ENCODE measurements around the gene RASSF5.

RASSF5 gene

DNA sequence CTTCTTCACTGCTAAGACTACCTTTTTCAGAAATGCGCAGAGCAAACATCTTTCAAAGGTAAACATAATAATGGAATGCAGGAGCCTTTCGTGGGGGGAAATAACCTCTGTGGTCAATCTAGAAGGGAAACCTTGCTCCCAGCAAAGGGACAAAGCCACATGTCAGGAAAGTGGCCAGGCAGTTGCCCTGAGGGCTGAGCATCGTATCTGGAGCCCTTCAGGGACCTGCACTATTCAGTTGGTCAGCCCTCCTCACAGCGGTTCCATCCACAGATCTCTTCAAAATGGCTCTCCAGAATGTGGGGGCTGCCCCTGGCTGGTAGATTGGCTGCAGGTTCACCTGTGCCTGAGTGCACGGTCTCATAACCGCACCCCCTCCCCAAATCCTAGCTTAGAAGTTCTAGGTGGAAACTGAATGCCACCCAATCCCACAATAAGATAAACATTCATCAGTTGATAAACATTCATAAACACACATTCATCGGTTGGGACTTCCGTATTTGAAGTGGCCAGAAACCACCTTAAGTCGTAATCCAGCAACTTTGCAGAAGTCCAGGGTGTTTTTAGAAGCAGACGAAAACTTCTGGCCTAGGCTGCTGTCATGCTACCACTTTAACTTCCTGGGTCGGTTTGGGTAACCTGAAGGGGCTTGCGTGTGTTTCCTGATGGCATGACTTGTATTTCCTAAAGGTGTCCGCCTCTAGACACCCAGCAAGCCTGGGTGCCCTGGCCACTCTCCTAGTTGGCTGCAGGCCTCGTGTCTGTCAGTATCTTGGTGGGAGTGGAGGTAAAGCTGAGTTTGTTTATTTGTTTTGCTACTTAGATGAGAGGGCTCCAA is 50.5 kb downstream of the RASSF5 start:
- Histone ChIP-seq H3K4me3 (ENCODE audit: low read depth in 1 of 2, low read length in 2 of 2) (peak overlapping the region; percentile 87 to 90), H3K9me3 (ENCODE audit: insufficient read depth, low read length, severe bottlenecking) (no peaks in the 10 kb centered on the region), H3K9ac (ENCODE audit: low read depth, low read length) (peak overlapping the region; percentile 97), H3K79me2 (ENCODE audit: insufficient read depth, low read length) (peaks cover 54% of the 10 kb centered on the region), H3K4me2 (ENCODE audit: insufficient read depth, low read length) (peak overlapping the region; percentile 85), H4K20me1 (ENCODE audit: insufficient read depth, low read length) (no peaks in the 10 kb centered on the region), H3K36me3 (ENCODE audit: insufficient read depth, low read length) (peaks cover 32% of the 10 kb centered on the region), H3K27ac (ENCODE audit: low read length) (peak overlapping the region; percentile 97), H3K27me3 (ENCODE audit: insufficient read depth, low read length, poor library complexity) (no peaks in the 10 kb centered on the region), H3K4me1 (ENCODE audit: insufficient read depth, low read length) (peaks cover 69% of the 10 kb centered on the region), H2AFZ (ENCODE audit: low read depth, low read length) (peak overlapping the region; percentile 57)
- DNase-seq, result peak; percentile 49
- TF ChIP-seq EZH2 (IDR thresholded peaks at IDR 0.05; ENCODE audit: borderline replicate concordance, low read depth, low read length, severe bottlenecking), result no peak
- TF ChIP-seq, protein P1, sequence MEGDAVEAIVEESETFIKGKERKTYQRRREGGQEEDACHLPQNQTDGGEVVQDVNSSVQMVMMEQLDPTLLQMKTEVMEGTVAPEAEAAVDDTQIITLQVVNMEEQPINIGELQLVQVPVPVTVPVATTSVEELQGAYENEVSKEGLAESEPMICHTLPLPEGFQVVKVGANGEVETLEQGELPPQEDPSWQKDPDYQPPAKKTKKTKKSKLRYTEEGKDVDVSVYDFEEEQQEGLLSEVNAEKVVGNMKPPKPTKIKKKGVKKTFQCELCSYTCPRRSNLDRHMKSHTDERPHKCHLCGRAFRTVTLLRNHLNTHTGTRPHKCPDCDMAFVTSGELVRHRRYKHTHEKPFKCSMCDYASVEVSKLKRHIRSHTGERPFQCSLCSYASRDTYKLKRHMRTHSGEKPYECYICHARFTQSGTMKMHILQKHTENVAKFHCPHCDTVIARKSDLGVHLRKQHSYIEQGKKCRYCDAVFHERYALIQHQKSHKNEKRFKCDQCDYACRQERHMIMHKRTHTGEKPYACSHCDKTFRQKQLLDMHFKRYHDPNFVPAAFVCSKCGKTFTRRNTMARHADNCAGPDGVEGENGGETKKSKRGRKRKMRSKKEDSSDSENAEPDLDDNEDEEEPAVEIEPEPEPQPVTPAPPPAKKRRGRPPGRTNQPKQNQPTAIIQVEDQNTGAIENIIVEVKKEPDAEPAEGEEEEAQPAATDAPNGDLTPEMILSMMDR (IDR thresholded peaks at IDR 0.05; ENCODE audit: borderline replicate concordance, extremely low read depth, low read length, poor library complexity, severe bottlenecking), result no peak
- 0 out of 3 replicates have a peak, but pooled peaks have one; percentile 5 for ATAC-seq (ENCODE audit: insufficient read depth, low read depth)

DNA sequence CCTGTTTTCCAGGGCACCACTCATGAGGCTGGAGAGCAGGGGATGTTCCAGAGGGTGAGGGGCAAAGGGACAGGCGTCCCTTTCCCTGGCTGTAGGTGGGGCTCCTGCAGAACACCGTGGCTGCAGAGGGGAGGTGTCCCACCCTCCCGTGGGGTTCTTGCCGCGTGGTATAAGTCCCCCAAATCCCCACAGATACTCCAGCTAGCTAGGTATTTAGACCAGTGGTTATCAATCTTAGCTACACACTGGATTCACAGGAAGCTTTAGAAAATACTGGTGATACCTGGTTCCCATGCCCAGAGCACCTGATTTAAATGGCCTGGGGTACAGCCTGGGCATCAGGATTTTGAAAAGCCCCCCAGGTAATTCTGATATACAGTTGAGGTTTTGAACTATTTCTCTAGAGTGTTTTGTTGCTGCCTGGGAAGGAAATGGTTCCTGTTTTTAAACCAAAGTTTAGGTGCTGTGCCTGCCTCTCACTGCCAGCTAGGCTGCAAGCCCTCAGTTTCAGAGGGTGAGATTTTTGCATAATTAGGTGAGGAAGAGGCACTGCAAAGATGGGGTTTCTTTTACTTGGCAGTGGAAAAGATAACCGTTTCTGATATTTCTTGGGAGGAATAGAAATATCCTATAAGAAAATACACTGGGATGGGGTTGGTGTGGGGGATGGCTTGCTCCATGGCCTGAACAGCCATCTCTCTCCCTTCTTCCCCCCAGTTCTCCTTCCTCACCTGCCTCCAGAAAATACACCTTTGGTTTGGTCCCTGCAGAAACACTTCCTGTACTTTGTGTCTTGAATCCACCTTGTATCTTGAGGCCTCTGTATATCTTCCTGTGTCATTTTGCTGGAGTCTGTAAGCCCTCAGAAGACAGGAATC is 51.7 kb downstream of the RASSF5 start:
- no peak for DNase-seq
- Histone ChIP-seq H3K4me2 (ENCODE audit: insufficient read depth, low read length) (peak overlapping the region; percentile 85), H4K20me1 (ENCODE audit: insufficient read depth, low read length) (peaks cover 8% of the 10 kb centered on the region; the same call in 1 of the 2 replicates), H3K36me3 (ENCODE audit: insufficient read depth, low read length) (peaks cover 38% of the 10 kb centered on the region), H3K4me3 (ENCODE audit: low read depth in 1 of 2, low read length in 2 of 2) (peak overlapping the region; percentile 87 to 90), H3K27ac (ENCODE audit: low read length) (peak overlapping the region; percentile 97), H2AFZ (ENCODE audit: low read depth, low read length) (no peak overlapping the region), H3K9ac (ENCODE audit: low read depth, low read length) (peak overlapping the region; percentile 97), H3K27me3 (ENCODE audit: insufficient read depth, low read length, poor library complexity) (no peaks in the 10 kb centered on the region), H3K4me1 (ENCODE audit: insufficient read depth, low read length) (peaks cover 81% of the 10 kb centered on the region), H3K9me3 (ENCODE audit: insufficient read depth, low read length, severe bottlenecking) (no peaks in the 10 kb centered on the region), H3K79me2 (ENCODE audit: insufficient read depth, low read length) (peaks cover 62% of the 10 kb centered on the region)
- TF ChIP-seq EZH2 (IDR thresholded peaks at IDR 0.05; ENCODE audit: borderline replicate concordance, low read depth, low read length, severe bottlenecking), result no peak
- TF ChIP-seq, protein P1 (IDR thresholded peaks at IDR 0.05; ENCODE audit: borderline replicate concordance, extremely low read depth, low read length, poor library complexity, severe bottlenecking), result no peak
- no peak for ATAC-seq (ENCODE audit: insufficient read depth, low read depth)

DNA sequence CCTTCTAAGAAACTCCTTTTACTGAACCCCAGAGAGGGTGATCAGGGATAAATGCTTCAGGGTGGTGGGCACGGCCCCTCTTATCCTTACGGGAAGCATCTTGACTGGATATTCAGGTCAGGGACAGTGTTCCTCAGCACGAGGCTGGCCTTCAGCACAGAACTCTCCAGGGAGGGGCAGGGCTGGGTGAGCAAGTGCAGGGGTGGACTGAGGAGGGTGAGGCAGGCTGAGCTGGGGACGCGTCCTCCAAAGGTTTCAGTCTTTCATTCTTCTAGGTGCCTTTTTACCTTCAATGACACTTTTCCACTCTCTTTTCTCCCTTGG is 52.3 kb downstream of the RASSF5 start:
- Histone ChIP-seq H3K27me3 (ENCODE audit: insufficient read depth, low read length, poor library complexity) (no peaks in the 10 kb centered on the region), H3K79me2 (ENCODE audit: insufficient read depth, low read length) (peaks cover 68% of the 10 kb centered on the region), H2AFZ (ENCODE audit: low read depth, low read length) (no peak overlapping the region), H3K4me3 (ENCODE audit: low read depth in 1 of 2, low read length in 2 of 2) (peak overlapping the region; percentile 87 to 90), H3K4me2 (ENCODE audit: insufficient read depth, low read length) (peak overlapping the region; percentile 85), H3K4me1 (ENCODE audit: insufficient read depth, low read length) (peaks cover 87% of the 10 kb centered on the region), H3K9ac (ENCODE audit: low read depth, low read length) (peak overlapping the region; percentile 97), H3K36me3 (ENCODE audit: insufficient read depth, low read length) (peaks cover 44% of the 10 kb centered on the region), H3K27ac (ENCODE audit: low read length) (peak overlapping the region; percentile 97), H4K20me1 (ENCODE audit: insufficient read depth, low read length) (peaks cover 13% of the 10 kb centered on the region; the same call in 1 of the 2 replicates), H3K9me3 (ENCODE audit: insufficient read depth, low read length, severe bottlenecking) (no peaks in the 10 kb centered on the region)
- ATAC-seq (ENCODE audit: insufficient read depth, low read depth), result no peak
- TF ChIP-seq, protein P1 (IDR thresholded peaks at IDR 0.05; ENCODE audit: borderline replicate concordance, extremely low read depth, low read length, poor library complexity, severe bottlenecking), result no peak
- TF ChIP-seq EZH2 (IDR thresholded peaks at IDR 0.05; ENCODE audit: borderline replicate concordance, low read depth, low read length, severe bottlenecking), result no peak
- DNase-seq, result peak; percentile 36

Measured in DND-41 (cell line).